Colonic mucosa (tissue), 4 donors: ENCODE data around the gene DIP2C. TPM values are rescaled to one million over a fixed set of nuclear protein-coding genes. Genes with fewer than 3 reads are reported as not detected.

Experiments used
- DNase-seq: peaks from one replicate; pipeline ENCODE4 v3.0.0-alpha.2; 2020
- H3K27ac ChIP-seq: fragments of 200-600 bp; one replicate; pipeline ENCODE4 v1.8.0; 2021
- H3K27me3 ChIP-seq: fragments of 200-600 bp; one replicate; pipeline ENCODE4 v1.8.0; 2021
- H3K36me3 ChIP-seq: fragments of 200-600 bp; one replicate; pipeline ENCODE4 v1.8.0; 2021
- H3K4me1 ChIP-seq: fragments of 200-600 bp; one replicate; pipeline ENCODE4 v1.8.0; 2021; ENCODE audit warnings: mild to moderate bottlenecking
- H3K4me3 ChIP-seq: fragments of 200-600 bp; one replicate; pipeline ENCODE4 v1.8.0; 2021
- H3K9ac ChIP-seq, 2 donors: one replicate each; pipeline ENCODE4 v1.7.0; 2013; ENCODE audit warnings: control low read depth in 2 of 2, low read depth in 2 of 2, low read length in 2 of 2
- H3K9me3 ChIP-seq: fragments of 200-600 bp; one replicate; pipeline ENCODE4 v1.8.0; 2021
- CTCF ChIP-seq: fragments of 200-600 bp; IDR thresholded peaks from one replicate; pipeline ENCODE4 v1.8.0; 2022; ENCODE audit warnings: antibody characterized with exemption, mild to moderate bottlenecking
- intact Hi-C: fragments of 100-400 bp; cut with DNase I; formaldehyde crosslinking; loops from one replicate; pipeline ENCODE4 v1.14.1; 2022
- total RNA-seq, 2 donors: library from RNA; stranded (reverse); fragmentation: NEBNext Ultra II Directional in 1 of 2; extraction: Animal tissue kit (Norgen Biotek cat#: 25700) in 1 of 2; gene quantifications; one replicate each; pipeline ENCODE4 v1.2.1, GENCODE V29; 2021
- donor health status: healthy.
- donor health status: DM: no; HTN: no; CAD: no.
- donor health status: DM: no; HTN: no; CAD: no.

Gene DIP2C
- total RNA-seq, 2 donors from 2014 or later: 7.6 to 11.2 TPM

DNA sequence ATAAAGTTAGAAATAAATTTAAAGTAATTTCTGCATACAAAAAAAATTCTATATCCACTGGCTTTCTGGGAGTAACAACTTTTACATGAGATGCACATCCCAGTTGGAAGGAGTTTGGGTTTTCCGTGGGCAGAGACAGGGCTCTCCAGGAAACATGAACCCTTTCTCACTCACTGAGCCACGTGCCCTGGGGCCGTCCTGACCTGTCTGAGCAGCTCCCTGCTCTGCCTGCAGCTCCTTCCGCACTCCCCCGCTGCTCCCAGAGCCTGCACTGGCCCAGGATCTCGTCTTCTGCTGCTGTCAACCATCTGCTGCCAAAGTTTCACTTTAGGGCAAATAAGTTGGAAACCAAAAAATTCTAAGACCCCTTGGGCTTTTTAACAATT is 169.1 kb downstream of the DIP2C start:
- no peak for TF ChIP-seq CTCF
- Histone ChIP-seq H3K9me3 (no peaks in the 10 kb centered on the region), H3K9ac (no peak overlapping the region), H3K27me3 (no peaks in the 10 kb centered on the region), H3K27ac (no peak overlapping the region), H3K4me3 (no peak overlapping the region), H3K4me1 (no peaks in the 10 kb centered on the region), H3K36me3 (no peaks in the 10 kb centered on the region)
- DNase-seq: no peak
- intact Hi-C loops: no loop called here

- Histone ChIP-seq H3K9ac (no peak overlapping the region), H3K4me3 (no peak overlapping the region), H3K36me3 (no peaks in the 10 kb centered on the region), H3K9me3 (no peaks in the 10 kb centered on the region), H3K27me3 (no peaks in the 10 kb centered on the region), H3K4me1 (no peaks in the 10 kb centered on the region), H3K27ac (no peak overlapping the region)
- DNase-seq: no peak
- intact Hi-C loops: loop anchor here (10.0 kb wide), 2 partner anchors 145 to 175 kb away; no protein-coding TSS in a partner anchor
- TF ChIP-seq CTCF: no peak
Measured at GRCh38 chr10:519716-520401, 169.6 kb downstream of the DIP2C start.

- no peaks in the 10 kb centered on the region for H3K9me3 ChIP-seq
- no peak for DNase-seq
- intact Hi-C loops: loop anchor here (10.0 kb wide), 2 partner anchors 146 to 176 kb away; no protein-coding TSS in a partner anchor
- H3K9ac ChIP-seq: no peak overlapping the region
- no peak for TF ChIP-seq CTCF
- H3K4me1 ChIP-seq: no peaks in the 10 kb centered on the region
- no peaks in the 10 kb centered on the region for H3K27me3 ChIP-seq
- no peak overlapping the region for H3K4me3 ChIP-seq
- no peaks in the 10 kb centered on the region for H3K36me3 ChIP-seq
- H3K27ac ChIP-seq: no peak overlapping the region
Measured at GRCh38 chr10:519055-519715, 170.3 kb downstream of the DIP2C start.

- no peak overlapping the region for H3K4me3 ChIP-seq
- TF ChIP-seq CTCF: no peak
- no peaks in the 10 kb centered on the region for H3K27me3 ChIP-seq
- no peak overlapping the region for H3K9ac ChIP-seq
- H3K4me1 ChIP-seq: no peaks in the 10 kb centered on the region
- intact Hi-C loops: loop anchor here (10.0 kb wide), 2 partner anchors 147 to 177 kb away; no protein-coding TSS in a partner anchor
- H3K27ac ChIP-seq: no peak overlapping the region
- DNase-seq: no peak
- no peaks in the 10 kb centered on the region for H3K36me3 ChIP-seq
- no peaks in the 10 kb centered on the region for H3K9me3 ChIP-seq
Measured at GRCh38 chr10:517872-518475, 171.5 kb downstream of the DIP2C start.

DNA sequence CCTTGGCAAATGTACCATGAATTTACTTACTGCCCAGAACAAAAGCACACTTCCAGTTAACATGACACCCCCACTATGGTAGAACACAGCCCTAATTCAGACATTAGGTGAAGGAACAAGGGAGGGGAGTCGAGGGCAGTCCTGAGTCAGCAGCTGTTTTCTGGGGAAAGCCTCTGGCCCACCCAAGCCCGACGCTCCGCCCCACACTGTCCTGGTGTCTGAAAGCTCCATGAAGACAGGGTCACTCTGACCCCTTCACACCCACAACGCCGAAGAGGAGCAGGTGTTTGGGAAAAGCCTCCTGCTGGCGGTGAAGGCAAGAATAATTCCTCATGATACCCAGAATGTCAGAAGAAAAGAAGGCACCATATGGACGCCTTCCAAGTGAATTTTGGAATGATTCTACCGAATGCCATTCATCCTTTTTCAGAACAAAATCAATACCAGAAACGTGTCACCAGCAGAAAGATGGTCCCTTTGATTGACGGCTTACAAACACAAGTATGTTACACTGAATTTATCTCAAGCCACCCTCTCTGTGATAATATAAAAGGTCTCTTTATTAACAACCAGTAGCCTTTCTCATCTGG is 172.1 kb downstream of the DIP2C start:
- no peak for DNase-seq
- no peak overlapping the region for H3K9ac ChIP-seq
- no peaks in the 10 kb centered on the region for H3K9me3 ChIP-seq
- intact Hi-C loops: loop anchor here (10.0 kb wide), 2 partner anchors 147 to 177 kb away; no protein-coding TSS in a partner anchor
- no peak for TF ChIP-seq CTCF
- H3K36me3 ChIP-seq: no peaks in the 10 kb centered on the region
- H3K4me1 ChIP-seq: no peaks in the 10 kb centered on the region
- no peak overlapping the region for H3K27ac ChIP-seq
- no peak overlapping the region for H3K4me3 ChIP-seq
- H3K27me3 ChIP-seq: no peaks in the 10 kb centered on the region
